Kidney epithelial cell (primary cell): Measurements from ENCODE around the gene GOLGA6A. TPM values are rescaled to one million over a fixed set of nuclear protein-coding genes. Genes with fewer than 3 reads are reported as not detected.

ENCODE experiments used
- DNase-seq: peaks from one replicate; pipeline ENCODE4 v3.0.0-alpha.2; 2010; ENCODE audit warnings: low read depth
- H3K27me3 ChIP-seq: 2 replicates; pipeline ENCODE4 v1.6.0; 2011; ENCODE audit warnings: low read length; ENCODE audit not compliant: control insufficient read depth, insufficient read depth
- H3K36me3 ChIP-seq: 2 replicates; pipeline ENCODE4 v1.5.1; 2011; ENCODE audit warnings: low read length; ENCODE audit not compliant: control insufficient read depth, insufficient read depth
- H3K4me3 ChIP-seq: 2 replicates; pipeline ENCODE4 v1.5.1; 2011; ENCODE audit warnings: low read depth, mild to moderate bottlenecking, control low read depth, low read length
- total RNA-seq: library from RNA; depleted of rRNA; stranded (reverse); fragments of >200 nt; gene quantifications from 2 replicates; pipeline ENCODE4 v1.2.3, GENCODE V29; 2015
- TF ChIP-seq, protein P1 (sequence below): IDR thresholded peaks from 2 replicates; pipeline ENCODE4 v1.5.1; 2011; ENCODE audit warnings: mild to moderate bottlenecking, moderate library complexity, low read length, control low read depth, inconsistent platforms; ENCODE audit not compliant: insufficient read depth, poor library complexity, severe bottlenecking

The GOLGA6A gene
- total RNA-seq, 1 donor from 2014 or later = not detected

DNA sequence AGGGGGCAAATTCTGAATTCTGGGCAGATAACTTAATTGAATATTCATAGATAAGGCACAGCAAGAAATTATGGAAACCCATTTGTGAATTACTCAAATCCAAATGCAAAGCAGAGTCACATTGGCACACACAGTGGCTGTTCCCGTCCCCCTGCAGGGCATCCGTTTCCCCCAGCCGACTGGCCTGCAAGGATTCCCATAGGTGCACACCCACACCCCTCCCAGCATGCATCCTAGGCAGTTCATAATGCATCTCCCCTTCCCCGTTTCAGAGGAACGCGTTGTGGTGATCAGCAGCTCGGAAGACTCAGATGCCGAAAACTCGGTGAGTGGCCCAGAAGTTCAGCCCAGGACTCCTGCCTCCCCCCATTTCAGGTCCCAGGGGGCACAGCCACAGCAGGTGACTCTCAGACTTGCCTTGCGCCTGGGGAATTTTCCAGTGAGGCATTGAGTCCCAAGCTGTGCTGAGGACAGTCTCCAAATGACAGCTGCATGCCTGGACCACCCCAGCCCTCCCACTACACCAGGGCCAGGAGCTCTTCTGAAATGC lies 48.1 kb downstream of the GOLGA6A start:
- no peak for DNase-seq
- no peaks in the 10 kb centered on the region for H3K27me3 ChIP-seq
- TF ChIP-seq, protein P1, sequence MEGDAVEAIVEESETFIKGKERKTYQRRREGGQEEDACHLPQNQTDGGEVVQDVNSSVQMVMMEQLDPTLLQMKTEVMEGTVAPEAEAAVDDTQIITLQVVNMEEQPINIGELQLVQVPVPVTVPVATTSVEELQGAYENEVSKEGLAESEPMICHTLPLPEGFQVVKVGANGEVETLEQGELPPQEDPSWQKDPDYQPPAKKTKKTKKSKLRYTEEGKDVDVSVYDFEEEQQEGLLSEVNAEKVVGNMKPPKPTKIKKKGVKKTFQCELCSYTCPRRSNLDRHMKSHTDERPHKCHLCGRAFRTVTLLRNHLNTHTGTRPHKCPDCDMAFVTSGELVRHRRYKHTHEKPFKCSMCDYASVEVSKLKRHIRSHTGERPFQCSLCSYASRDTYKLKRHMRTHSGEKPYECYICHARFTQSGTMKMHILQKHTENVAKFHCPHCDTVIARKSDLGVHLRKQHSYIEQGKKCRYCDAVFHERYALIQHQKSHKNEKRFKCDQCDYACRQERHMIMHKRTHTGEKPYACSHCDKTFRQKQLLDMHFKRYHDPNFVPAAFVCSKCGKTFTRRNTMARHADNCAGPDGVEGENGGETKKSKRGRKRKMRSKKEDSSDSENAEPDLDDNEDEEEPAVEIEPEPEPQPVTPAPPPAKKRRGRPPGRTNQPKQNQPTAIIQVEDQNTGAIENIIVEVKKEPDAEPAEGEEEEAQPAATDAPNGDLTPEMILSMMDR = no peak
- peaks cover 6% of the 10 kb centered on the region for H3K36me3 ChIP-seq
- no peak overlapping the region for H3K4me3 ChIP-seq

DNA sequence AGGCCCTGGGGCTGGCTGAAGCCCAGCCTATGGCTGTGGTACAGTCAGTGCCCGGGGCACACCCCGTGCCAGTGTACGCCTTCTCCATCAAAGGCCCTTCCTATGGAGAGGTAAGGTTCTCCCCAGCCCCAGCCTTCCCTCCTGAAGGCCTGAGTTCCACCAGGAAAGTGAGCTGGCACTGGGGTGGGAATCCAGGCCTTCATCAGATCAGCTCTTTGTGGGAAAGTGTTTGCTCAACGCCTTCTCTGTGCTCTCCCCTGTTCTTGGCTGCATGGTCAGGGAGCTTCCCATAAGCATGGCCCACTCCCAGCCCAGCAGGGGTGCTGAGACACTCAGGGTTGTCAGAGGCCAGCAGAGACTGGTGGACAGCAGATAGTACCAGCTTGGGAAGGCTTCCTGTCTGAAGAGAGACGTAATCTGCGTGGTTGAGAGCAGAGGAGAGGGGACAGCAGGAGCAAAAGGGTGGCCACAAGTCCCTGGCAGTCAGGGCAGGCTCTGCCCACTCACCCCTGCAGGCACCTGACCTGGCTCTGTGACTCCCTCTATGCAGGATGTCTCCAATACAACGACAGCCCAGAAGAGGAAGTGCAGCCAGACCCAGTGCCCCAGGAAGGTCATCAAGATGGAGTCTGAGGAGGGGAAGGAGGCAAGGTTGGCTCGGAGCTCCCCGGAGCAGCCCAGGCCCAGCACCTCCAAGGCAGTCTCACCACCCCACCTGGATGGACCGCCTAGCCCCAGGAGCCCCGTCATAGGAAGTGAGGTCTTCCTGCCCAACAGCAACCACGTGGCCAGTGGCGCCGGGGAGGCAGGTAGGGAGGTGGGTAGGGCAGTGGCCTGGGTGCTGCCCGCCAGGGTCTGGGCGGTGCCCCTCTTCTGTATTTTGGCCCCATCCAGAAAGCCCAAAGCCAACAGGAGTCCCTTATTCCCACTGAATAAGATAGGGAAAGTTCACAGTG lies 49.5 kb downstream of the GOLGA6A start:
- no peaks in the 10 kb centered on the region for H3K27me3 ChIP-seq
- peaks cover 6% of the 10 kb centered on the region for H3K36me3 ChIP-seq
- TF ChIP-seq, protein P1 = no peak
- H3K4me3 ChIP-seq = no peak overlapping the region
- no peak for DNase-seq

DNA sequence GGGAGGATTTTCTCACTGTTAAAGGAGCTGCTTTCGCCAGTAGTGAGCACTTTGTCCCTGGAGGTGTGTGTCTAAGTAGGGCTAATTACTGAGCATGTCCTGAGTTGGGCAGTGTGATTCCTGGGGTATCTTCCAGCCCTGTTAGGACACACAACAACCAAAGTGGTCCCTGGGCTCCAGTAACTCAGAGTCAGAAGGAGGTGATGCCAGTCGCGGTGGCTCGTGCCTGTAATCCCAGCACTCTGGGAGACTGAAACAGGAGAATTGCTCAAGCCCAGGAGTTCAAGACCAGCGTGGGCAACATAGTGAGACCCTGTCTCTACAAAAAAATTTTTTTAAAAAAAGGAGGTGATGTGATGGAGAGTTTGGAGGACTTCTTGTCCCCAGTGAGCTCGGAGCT lies 50.3 kb downstream of the GOLGA6A start:
- no peaks in the 10 kb centered on the region for H3K27me3 ChIP-seq
- peaks cover 4% of the 10 kb centered on the region for H3K36me3 ChIP-seq
- TF ChIP-seq, protein P1 = no peak
- DNase-seq = no peak
- no peak overlapping the region for H3K4me3 ChIP-seq

DNA sequence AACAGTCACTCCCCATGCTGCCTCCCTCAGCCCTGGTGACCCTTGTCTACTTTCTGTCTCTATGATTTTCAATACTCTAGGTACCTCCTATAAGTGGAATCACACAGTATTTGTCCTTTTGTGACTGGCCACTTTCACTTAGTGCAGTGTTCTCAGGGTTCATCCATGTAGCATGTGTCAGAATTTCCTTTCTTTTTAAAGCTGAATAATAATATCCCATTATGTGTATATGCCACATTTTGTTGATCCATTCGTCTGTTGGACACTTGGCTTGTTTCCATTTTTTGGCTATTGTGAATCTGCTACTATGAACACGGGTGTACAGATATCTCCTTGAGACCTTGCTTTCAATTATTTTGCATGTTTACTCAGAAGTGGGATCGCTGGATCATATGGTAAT lies 53.7 kb downstream of the GOLGA6A start:
- H3K27me3 ChIP-seq = no peaks in the 10 kb centered on the region
- DNase-seq = no peak
- TF ChIP-seq, protein P1 = no peak
- peaks cover 9% of the 10 kb centered on the region for H3K36me3 ChIP-seq
- no peak overlapping the region for H3K4me3 ChIP-seq

DNA sequence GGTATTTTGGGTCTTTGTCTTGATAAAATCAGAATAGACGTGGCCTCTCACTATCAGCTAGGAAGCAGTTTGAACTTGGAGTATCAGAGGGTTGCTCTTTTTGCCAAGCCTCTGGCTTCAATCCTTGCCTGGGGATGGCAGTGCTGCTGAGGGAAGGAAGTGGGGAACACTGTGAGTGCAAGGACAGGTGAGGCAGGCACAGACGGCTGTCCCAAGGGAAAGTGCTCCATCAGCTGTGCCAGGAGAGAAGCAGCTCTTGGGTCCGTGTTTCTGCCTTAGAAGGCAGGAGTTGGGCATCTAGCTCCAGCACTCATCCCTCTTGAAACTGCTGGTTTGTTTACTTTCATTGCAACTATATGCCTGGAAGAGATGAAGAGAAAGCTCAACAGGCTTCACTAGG lies 54.7 kb downstream of the GOLGA6A start:
- Histone ChIP-seq H3K4me3 (no peak overlapping the region), H3K27me3 (no peaks in the 10 kb centered on the region), H3K36me3 (peaks cover 6% of the 10 kb centered on the region)
- TF ChIP-seq, protein P1 = no peak
- DNase-seq = no peak
